WTC11 (cell line): ENCODE results near the gene CFDP1. TPM values are rescaled to one million over a fixed set of nuclear protein-coding genes. Genes with fewer than 3 reads are reported as not detected.

ENCODE experiments used
- ATAC-seq: fragments of 200-7000 bp; cut with Tn5 transposase; 2 replicates; pipeline ENCODE4 v1.10.0; 2021; ENCODE audit warnings: mild to moderate bottlenecking, moderate library complexity
- CTCF ChIA-PET: fragments of 300-600 bp; sonication (Branson Sonifier 250); formaldehyde crosslinking; loops from one replicate; lab custom pipeline; 2021; ENCODE audit warnings: antibody characterized with exemption; lab: Charles Lee
- POLR2A ChIA-PET: fragments of 350-600 bp; sonication (Branson Sonifier 250); formaldehyde crosslinking; loops from one replicate; lab custom pipeline; 2021; ENCODE audit warnings: antibody characterized with exemption; lab: Charles Lee
- DNase-seq: peaks from one replicate; pipeline ENCODE4 v3.0.0; 2021; ENCODE audit warnings: low spot score
- H3K27ac Mint-ChIP-seq: 2 replicates; pipeline ENCODE4 v1.8.0; 2021; ENCODE audit warnings: mixed read lengths
- H3K27me3 Mint-ChIP-seq: 2 replicates; pipeline ENCODE4 v1.8.0; 2021; ENCODE audit warnings: low read depth, mild to moderate bottlenecking, moderate library complexity, mixed read lengths
- H3K36me3 Mint-ChIP-seq: 2 replicates; pipeline ENCODE4 v1.8.0; 2021; ENCODE audit warnings: mixed read lengths
- H3K4me1 Mint-ChIP-seq: 2 replicates; pipeline ENCODE4 v1.8.0; 2022; ENCODE audit warnings: mixed read lengths
- H3K4me3 Mint-ChIP-seq: 2 replicates; pipeline ENCODE4 v1.8.0; 2021; ENCODE audit warnings: mild to moderate bottlenecking, moderate library complexity, mixed read lengths
- H3K9me3 Mint-ChIP-seq: 2 replicates; pipeline ENCODE4 v1.8.0; 2021; ENCODE audit warnings: mixed read lengths
- ESRRA ChIP-seq: sonication (generic); formaldehyde crosslinking; IDR thresholded peaks from 2 replicates; pipeline ENCODE4 v1.8.1; 2022; ENCODE audit warnings: mild to moderate bottlenecking, missing genetic modification reagents, borderline replicate concordance
- GABPB1 ChIP-seq: sonication (generic); formaldehyde crosslinking; IDR thresholded peaks from 2 replicates; pipeline ENCODE4 v1.8.1; 2023; ENCODE audit warnings: mild to moderate bottlenecking, missing genetic modification reagents
- GRHL2 ChIP-seq: fragments of 250-450 bp; sonication (Bioruptor Pico); IDR thresholded peaks from 2 replicates; pipeline ENCODE4 v1.8.0; 2022; ENCODE audit warnings: mild to moderate bottlenecking, moderate library complexity; ENCODE audit not compliant: insufficient replicate concordance, severe bottlenecking
- MXD4 ChIP-seq: fragments of 250-450 bp; sonication (Bioruptor Pico); IDR thresholded peaks from 2 replicates; pipeline ENCODE4 v1.8.0; 2021; ENCODE audit warnings: mild to moderate bottlenecking, moderate library complexity, borderline replicate concordance
- NR2C2 ChIP-seq: sonication (generic); formaldehyde crosslinking; IDR thresholded peaks from 2 replicates; pipeline ENCODE4 v1.8.0; 2022; ENCODE audit warnings: mild to moderate bottlenecking, missing genetic modification reagents
- OVOL2 ChIP-seq: fragments of 250-450 bp; sonication (Bioruptor Pico); IDR thresholded peaks from 2 replicates; pipeline ENCODE4 v1.9.0; 2021; ENCODE audit warnings: mild to moderate bottlenecking, borderline replicate concordance
- PRRX2 ChIP-seq: fragments of 250-450 bp; sonication (Bioruptor Pico); IDR thresholded peaks from 2 replicates; pipeline ENCODE4 v1.8.0; 2021; ENCODE audit warnings: mild to moderate bottlenecking
- RELA ChIP-seq: sonication (generic); formaldehyde crosslinking; IDR thresholded peaks from 2 replicates; pipeline ENCODE4 v1.8.1; 2022; ENCODE audit warnings: missing genetic modification reagents, mild to moderate bottlenecking, borderline replicate concordance
- RORB ChIP-seq: fragments of 250-450 bp; sonication (Bioruptor Pico); IDR thresholded peaks from 2 replicates; pipeline ENCODE4 v1.9.0; 2021; ENCODE audit warnings: mild to moderate bottlenecking
- ZBTB21 ChIP-seq: sonication (generic); formaldehyde crosslinking; IDR thresholded peaks from 2 replicates; pipeline ENCODE4 v1.8.1; 2023; ENCODE audit warnings: mild to moderate bottlenecking, missing genetic modification reagents, borderline replicate concordance
- ZNF423 ChIP-seq: fragments of 250-450 bp; sonication (Bioruptor Pico); IDR thresholded peaks from 2 replicates; pipeline ENCODE4 v2.1.2; 2022; ENCODE audit warnings: mild to moderate bottlenecking, moderate library complexity
- total RNA-seq: library from RNA; stranded (reverse); gene quantifications from 3 replicates; pipeline ENCODE4 v1.2.3, GENCODE V29; 2021
- TF ChIP-seq, protein P1 (sequence below): sonication (generic); formaldehyde crosslinking; conservative IDR thresholded peaks from 2 replicates; pipeline ENCODE4 v1.8.1; 2022; ENCODE audit warnings: mild to moderate bottlenecking, missing genetic modification reagents
- TF ChIP-seq, protein P2 (sequence below): sonication (generic); formaldehyde crosslinking; IDR thresholded peaks from 2 replicates; pipeline ENCODE4 v1.8.0; 2023; ENCODE audit warnings: missing genetic modification reagents, mild to moderate bottlenecking, borderline replicate concordance
- TF ChIP-seq, protein P3 (sequence below): sonication (generic); formaldehyde crosslinking; IDR thresholded peaks from 2 replicates; pipeline ENCODE4 v1.8.1; 2023; ENCODE audit warnings: mild to moderate bottlenecking, moderate library complexity, missing genetic modification reagents
- TF ChIP-seq, protein P4 (sequence below): sonication (generic); formaldehyde crosslinking; IDR thresholded peaks from 2 replicates; pipeline ENCODE4 v1.8.1; 2022; ENCODE audit warnings: missing genetic modification reagents, borderline replicate concordance
- TF ChIP-seq, protein P5 (sequence below): fragments of 250-450 bp; sonication (Bioruptor Pico); IDR thresholded peaks from 2 replicates; pipeline ENCODE4 v1.9.0; 2021; ENCODE audit warnings: mild to moderate bottlenecking
- TF ChIP-seq, protein P6 (sequence below): fragments of 250-450 bp; sonication (Bioruptor Pico); IDR thresholded peaks from 2 replicates; pipeline ENCODE4 v1.9.0; 2021; ENCODE audit warnings: mild to moderate bottlenecking
- TF ChIP-seq, protein P7 (sequence below): sonication (generic); formaldehyde crosslinking; IDR thresholded peaks from 2 replicates; pipeline ENCODE4 v1.8.1; 2023; ENCODE audit warnings: mild to moderate bottlenecking, missing genetic modification reagents

The CFDP1 gene
- total RNA-seq, 1 experiment from 2014 or later, result 79.2 TPM

DNA sequence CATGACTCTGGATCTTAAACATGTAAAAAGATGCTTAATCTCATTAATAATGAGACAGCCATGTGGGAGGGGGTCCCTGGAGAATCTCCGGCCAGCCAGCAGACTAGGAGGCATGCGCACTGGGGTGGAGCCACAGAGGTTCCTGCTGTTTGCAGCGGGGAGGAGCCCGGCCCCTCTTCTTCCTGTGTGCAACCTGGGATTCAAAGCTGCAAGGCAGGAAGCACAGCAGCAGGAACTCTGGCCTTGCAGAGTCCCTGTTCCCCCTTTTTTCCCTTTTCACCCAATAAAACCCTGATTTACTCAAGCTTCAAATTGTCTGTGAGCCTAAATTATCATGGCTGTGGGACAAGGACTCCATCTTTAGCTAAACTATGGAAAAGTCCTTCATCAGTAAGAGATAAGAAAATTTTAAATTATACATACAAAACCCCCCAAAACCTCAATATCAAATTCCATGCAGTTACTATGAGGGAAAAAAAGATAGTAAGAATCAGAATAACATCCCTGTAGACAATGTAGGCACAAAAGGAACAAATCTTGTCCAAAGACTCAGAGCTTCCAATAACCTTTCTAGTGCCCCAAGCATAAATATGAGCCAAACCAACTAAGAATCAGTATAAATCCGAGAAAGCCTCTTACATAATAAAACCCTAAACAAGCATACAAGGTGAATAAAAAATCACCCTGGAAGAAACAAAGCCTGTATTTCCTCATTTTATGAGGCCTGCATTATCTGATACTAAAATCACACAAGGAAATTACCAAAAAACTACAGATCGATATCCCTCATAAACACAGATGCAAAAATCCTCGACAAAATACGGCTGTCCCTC is 12.1 kb downstream of the CFDP1 start:
- Mint-ChIP-seq H3K9me3 (no peaks in the 10 kb centered on the region), H3K4me1 (peaks cover 56% of the 10 kb centered on the region), H3K27ac (peak overlapping the region; percentile 95), H3K4me3 (peak overlapping the region; percentile 55), H3K27me3 (no peaks in the 10 kb centered on the region)
- POLR2A ChIA-PET, result interaction anchor here (0.5 to 0.7 kb wide), 2 partner anchors 97 to 201 kb away, joined by 3 read pairs; no protein-coding TSS in a partner anchor
- ATAC-seq, result peak; percentile 99
- DNase-seq, result peak; percentile 86
- CTCF ChIA-PET, result interaction anchor here (0.7 to 1.4 kb wide), 3 partner anchors 45 to 222 kb away, joined by 3 to 10 read pairs (median 3); no protein-coding TSS in a partner anchor
- TF ChIP-seq, protein P1, sequence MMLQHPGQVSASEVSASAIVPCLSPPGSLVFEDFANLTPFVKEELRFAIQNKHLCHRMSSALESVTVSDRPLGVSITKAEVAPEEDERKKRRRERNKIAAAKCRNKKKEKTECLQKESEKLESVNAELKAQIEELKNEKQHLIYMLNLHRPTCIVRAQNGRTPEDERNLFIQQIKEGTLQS (CRISPR knock-in tag), result no peak
- TF ChIP-seq, protein P2, sequence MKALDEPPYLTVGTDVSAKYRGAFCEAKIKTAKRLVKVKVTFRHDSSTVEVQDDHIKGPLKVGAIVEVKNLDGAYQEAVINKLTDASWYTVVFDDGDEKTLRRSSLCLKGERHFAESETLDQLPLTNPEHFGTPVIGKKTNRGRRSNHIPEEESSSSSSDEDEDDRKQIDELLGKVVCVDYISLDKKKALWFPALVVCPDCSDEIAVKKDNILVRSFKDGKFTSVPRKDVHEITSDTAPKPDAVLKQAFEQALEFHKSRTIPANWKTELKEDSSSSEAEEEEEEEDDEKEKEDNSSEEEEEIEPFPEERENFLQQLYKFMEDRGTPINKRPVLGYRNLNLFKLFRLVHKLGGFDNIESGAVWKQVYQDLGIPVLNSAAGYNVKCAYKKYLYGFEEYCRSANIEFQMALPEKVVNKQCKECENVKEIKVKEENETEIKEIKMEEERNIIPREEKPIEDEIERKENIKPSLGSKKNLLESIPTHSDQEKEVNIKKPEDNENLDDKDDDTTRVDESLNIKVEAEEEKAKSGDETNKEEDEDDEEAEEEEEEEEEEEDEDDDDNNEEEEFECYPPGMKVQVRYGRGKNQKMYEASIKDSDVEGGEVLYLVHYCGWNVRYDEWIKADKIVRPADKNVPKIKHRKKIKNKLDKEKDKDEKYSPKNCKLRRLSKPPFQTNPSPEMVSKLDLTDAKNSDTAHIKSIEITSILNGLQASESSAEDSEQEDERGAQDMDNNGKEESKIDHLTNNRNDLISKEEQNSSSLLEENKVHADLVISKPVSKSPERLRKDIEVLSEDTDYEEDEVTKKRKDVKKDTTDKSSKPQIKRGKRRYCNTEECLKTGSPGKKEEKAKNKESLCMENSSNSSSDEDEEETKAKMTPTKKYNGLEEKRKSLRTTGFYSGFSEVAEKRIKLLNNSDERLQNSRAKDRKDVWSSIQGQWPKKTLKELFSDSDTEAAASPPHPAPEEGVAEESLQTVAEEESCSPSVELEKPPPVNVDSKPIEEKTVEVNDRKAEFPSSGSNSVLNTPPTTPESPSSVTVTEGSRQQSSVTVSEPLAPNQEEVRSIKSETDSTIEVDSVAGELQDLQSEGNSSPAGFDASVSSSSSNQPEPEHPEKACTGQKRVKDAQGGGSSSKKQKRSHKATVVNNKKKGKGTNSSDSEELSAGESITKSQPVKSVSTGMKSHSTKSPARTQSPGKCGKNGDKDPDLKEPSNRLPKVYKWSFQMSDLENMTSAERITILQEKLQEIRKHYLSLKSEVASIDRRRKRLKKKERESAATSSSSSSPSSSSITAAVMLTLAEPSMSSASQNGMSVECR (CRISPR knock-in tag), result no peak
- TF ChIP-seq, protein P3, sequence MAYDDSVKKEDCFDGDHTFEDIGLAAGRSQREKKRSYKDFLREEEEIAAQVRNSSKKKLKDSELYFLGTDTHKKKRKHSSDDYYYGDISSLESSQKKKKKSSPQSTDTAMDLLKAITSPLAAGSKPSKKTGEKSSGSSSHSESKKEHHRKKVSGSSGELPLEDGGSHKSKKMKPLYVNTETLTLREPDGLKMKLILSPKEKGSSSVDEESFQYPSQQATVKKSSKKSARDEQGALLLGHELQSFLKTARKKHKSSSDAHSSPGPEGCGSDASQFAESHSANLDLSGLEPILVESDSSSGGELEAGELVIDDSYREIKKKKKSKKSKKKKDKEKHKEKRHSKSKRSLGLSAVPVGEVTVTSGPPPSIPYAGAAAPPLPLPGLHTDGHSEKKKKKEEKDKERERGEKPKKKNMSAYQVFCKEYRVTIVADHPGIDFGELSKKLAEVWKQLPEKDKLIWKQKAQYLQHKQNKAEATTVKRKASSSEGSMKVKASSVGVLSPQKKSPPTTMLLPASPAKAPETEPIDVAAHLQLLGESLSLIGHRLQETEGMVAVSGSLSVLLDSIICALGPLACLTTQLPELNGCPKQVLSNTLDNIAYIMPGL (CRISPR knock-in tag), result no peak
- TF ChIP-seq, protein P4, sequence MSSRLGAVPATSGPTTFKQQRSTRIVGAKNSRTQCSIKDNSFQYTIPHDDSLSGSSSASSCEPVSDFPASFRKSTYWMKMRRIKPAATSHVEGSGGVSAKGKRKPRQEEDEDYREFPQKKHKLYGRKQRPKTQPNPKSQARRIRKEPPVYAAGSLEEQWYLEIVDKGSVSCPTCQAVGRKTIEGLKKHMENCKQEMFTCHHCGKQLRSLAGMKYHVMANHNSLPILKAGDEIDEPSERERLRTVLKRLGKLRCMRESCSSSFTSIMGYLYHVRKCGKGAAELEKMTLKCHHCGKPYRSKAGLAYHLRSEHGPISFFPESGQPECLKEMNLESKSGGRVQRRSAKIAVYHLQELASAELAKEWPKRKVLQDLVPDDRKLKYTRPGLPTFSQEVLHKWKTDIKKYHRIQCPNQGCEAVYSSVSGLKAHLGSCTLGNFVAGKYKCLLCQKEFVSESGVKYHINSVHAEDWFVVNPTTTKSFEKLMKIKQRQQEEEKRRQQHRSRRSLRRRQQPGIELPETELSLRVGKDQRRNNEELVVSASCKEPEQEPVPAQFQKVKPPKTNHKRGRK (CRISPR knock-in tag), result no peak
- TF ChIP-seq NR2C2 (no peak), PRRX2 (CRISPR knock-in tag) (no peak), OVOL2 (CRISPR knock-in tag) (no peak), ESRRA (CRISPR knock-in tag) (no peak)
- TF ChIP-seq, protein P5, sequence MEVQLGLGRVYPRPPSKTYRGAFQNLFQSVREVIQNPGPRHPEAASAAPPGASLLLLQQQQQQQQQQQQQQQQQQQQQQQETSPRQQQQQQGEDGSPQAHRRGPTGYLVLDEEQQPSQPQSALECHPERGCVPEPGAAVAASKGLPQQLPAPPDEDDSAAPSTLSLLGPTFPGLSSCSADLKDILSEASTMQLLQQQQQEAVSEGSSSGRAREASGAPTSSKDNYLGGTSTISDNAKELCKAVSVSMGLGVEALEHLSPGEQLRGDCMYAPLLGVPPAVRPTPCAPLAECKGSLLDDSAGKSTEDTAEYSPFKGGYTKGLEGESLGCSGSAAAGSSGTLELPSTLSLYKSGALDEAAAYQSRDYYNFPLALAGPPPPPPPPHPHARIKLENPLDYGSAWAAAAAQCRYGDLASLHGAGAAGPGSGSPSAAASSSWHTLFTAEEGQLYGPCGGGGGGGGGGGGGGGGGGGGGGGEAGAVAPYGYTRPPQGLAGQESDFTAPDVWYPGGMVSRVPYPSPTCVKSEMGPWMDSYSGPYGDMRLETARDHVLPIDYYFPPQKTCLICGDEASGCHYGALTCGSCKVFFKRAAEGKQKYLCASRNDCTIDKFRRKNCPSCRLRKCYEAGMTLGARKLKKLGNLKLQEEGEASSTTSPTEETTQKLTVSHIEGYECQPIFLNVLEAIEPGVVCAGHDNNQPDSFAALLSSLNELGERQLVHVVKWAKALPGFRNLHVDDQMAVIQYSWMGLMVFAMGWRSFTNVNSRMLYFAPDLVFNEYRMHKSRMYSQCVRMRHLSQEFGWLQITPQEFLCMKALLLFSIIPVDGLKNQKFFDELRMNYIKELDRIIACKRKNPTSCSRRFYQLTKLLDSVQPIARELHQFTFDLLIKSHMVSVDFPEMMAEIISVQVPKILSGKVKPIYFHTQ (CRISPR knock-in tag), result no peak
- TF ChIP-seq, all 79 proteins: peak for 0
- H3K36me3 Mint-ChIP-seq, result no peaks in the 10 kb centered on the region

DNA sequence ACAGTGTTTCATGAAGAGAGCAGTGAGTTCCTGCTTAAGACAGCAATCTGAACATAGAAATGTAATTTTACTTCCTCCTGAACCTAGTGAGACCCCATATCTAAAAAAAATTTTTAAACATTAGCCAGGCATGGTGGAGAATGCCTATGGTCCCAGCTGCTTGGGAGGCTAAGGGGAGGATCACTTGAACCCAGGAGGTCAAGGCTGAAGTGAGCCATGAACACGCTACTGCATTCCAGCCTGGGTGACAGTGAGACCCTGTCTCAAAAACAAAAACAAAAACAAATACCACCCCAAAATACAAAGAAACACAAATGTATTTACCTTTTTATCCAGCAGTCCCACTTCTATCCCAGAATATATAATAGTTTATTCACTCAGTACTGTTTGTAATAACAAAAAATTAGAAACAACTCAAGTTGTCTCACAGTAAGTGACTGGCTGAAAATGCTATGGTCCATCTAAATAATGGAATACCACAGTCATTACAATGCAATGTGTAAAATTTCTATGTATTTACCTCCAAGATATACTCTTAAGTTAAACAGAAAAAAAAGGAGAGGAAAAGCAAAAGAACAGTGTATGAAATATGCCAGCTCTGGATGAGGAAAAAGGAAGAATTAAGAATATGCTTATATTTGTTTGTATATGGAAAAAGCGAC is 16.3 kb downstream of the CFDP1 start:
- Mint-ChIP-seq H3K9me3 (no peaks in the 10 kb centered on the region), H3K4me3 (no peak overlapping the region), H3K27ac (peak overlapping the region; percentile 55), H3K4me1 (peaks cover 55% of the 10 kb centered on the region), H3K36me3 (peaks cover 14% of the 10 kb centered on the region), H3K27me3 (no peaks in the 10 kb centered on the region)
- DNase-seq (no peak), ATAC-seq (no peak)
- ChIA-PET POLR2A (interaction anchor here (0.5 kb wide), 1 partner anchor 575 kb away, joined by 3 read pairs; no protein-coding TSS in a partner anchor), CTCF (no interaction called here)
- TF ChIP-seq, protein P6, sequence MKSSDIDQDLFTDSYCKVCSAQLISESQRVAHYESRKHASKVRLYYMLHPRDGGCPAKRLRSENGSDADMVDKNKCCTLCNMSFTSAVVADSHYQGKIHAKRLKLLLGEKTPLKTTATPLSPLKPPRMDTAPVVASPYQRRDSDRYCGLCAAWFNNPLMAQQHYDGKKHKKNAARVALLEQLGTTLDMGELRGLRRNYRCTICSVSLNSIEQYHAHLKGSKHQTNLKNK (CRISPR knock-in tag), result no peak
- no peak for TF ChIP-seq RELA (CRISPR knock-in tag)
- no peak for TF ChIP-seq ZNF423 (CRISPR knock-in tag)
- TF ChIP-seq, protein P7, sequence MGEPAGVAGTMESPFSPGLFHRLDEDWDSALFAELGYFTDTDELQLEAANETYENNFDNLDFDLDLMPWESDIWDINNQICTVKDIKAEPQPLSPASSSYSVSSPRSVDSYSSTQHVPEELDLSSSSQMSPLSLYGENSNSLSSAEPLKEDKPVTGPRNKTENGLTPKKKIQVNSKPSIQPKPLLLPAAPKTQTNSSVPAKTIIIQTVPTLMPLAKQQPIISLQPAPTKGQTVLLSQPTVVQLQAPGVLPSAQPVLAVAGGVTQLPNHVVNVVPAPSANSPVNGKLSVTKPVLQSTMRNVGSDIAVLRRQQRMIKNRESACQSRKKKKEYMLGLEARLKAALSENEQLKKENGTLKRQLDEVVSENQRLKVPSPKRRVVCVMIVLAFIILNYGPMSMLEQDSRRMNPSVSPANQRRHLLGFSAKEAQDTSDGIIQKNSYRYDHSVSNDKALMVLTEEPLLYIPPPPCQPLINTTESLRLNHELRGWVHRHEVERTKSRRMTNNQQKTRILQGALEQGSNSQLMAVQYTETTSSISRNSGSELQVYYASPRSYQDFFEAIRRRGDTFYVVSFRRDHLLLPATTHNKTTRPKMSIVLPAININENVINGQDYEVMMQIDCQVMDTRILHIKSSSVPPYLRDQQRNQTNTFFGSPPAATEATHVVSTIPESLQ (CRISPR knock-in tag), result no peak
- TF ChIP-seq ZBTB21 (CRISPR knock-in tag), result no peak
- TF ChIP-seq MXD4 (CRISPR knock-in tag), result no peak
- no peak for TF ChIP-seq RORB
- TF ChIP-seq GRHL2 (CRISPR knock-in tag), result no peak
- no peak for TF ChIP-seq GABPB1 (CRISPR knock-in tag)
